HG02840 (cell line): ENCODE data around the gene ALPK3.
"Not testable (repeated sequence)": the region's sequence is repeated elsewhere in the genome, so short reads cannot be mapped to it uniquely, and the experiment has no call there.

Experiments used
- ATAC-seq: cut with Tn5 transposase; IDR thresholded peaks from one replicate; pipeline ENCODE4 v1.9.1; 2021; ENCODE audit warnings: mild to moderate bottlenecking, moderate library complexity, moderate number of reproducible peaks; ENCODE audit not compliant: unreplicated experiment, low FRiP score

The ALPK3 gene

GRCh38 chr15:84839714-84840113 lies 22.6 kb downstream of the ALPK3 start:
- no peak for ATAC-seq

GRCh38 chr15:84840255-84840654 lies 23.1 kb downstream of the ALPK3 start:
- no peak for ATAC-seq

GRCh38 chr15:84840741-84841429 lies 23.7 kb downstream of the ALPK3 start:
- ATAC-seq: no peak

GRCh38 chr15:84842781-84843180 lies 25.6 kb downstream of the ALPK3 start:
- ATAC-seq: no peak

- no peak for ATAC-seq
These were observed 27.8 kb downstream of the ALPK3 start for GRCh38 chr15:84844964-84845363.

- not testable (repeated sequence) for ATAC-seq
These were observed 28.5 kb downstream of the ALPK3 start for GRCh38 chr15:84845631-84846030.

- no peak for ATAC-seq
These were observed 29.1 kb downstream of the ALPK3 start for GRCh38 chr15:84846269-84846668.

GRCh38 chr15:84847382-84847781 lies 30.2 kb downstream of the ALPK3 start:
- ATAC-seq: no peak

- ATAC-seq: no peak
These were observed 35.1 kb downstream of the ALPK3 start for GRCh38 chr15:84852212-84852611.

- no peak for ATAC-seq
These were observed 38.0 kb downstream of the ALPK3 start for GRCh38 chr15:84855136-84855535.

GRCh38 chr15:84855765-84856164 lies 38.6 kb downstream of the ALPK3 start:
- ATAC-seq: no peak

GRCh38 chr15:84856731-84857417 lies 39.7 kb downstream of the ALPK3 start:
- ATAC-seq: no peak

GRCh38 chr15:84857418-84858004 lies 40.4 kb downstream of the ALPK3 start:
- ATAC-seq: no peak

- no peak for ATAC-seq
These were observed 41.1 kb downstream of the ALPK3 start for GRCh38 chr15:84858231-84858630.

- no peak for ATAC-seq
These were observed 42.0 kb downstream of the ALPK3 start for GRCh38 chr15:84859144-84859543.

GRCh38 chr15:84859651-84860050 lies 42.5 kb downstream of the ALPK3 start:
- ATAC-seq: no peak

- ATAC-seq: no peak
These were observed 44.6 kb downstream of the ALPK3 start for GRCh38 chr15:84861781-84862180.

GRCh38 chr15:84862214-84862975 lies 45.2 kb downstream of the ALPK3 start:
- no peak for ATAC-seq

- ATAC-seq: no peak
These were observed 46.6 kb downstream of the ALPK3 start for GRCh38 chr15:84863565-84864443.

- ATAC-seq: no peak
These were observed 47.3 kb downstream of the ALPK3 start for GRCh38 chr15:84864444-84864795.
